Umbilical cord (tissue), 2 donors: ENCODE results near the gene ZBP1. TPM values are rescaled to one million over a fixed set of nuclear protein-coding genes. Genes with fewer than 3 reads are reported as not detected.

Experiments used
- DNase-seq: peaks from one replicate; pipeline ENCODE4 v3.0.0-alpha.2; 2015; ENCODE audit warnings: low spot score
- total RNA-seq: library from RNA; depleted of rRNA; stranded (reverse); fragments of >200 nt; gene quantifications from one replicate; pipeline ENCODE4 v1.2.3, GENCODE V29; 2014; ENCODE audit warnings: low replicate concordance; ENCODE audit not compliant: insufficient read depth

The ZBP1 gene
- total RNA-seq, 1 donor from 2014 or later, result 0.48 TPM

- DNase-seq, result no peak
Observed at GRCh38 chr20:57618091-57618763, 2.0 kb downstream of the ZBP1 start.

GRCh38 chr20:57617079-57617795 lies 3.0 kb downstream of the ZBP1 start:
- DNase-seq, result no peak

- no peak for DNase-seq
Observed at GRCh38 chr20:57616143-57616951, 3.9 kb downstream of the ZBP1 start.

GRCh38 chr20:57615445-57615811 lies 4.8 kb downstream of the ZBP1 start:
- no peak for DNase-seq

- no peak for DNase-seq
Observed at GRCh38 chr20:57614490-57615444, 5.5 kb downstream of the ZBP1 start.

GRCh38 chr20:57613481-57613921 lies 6.7 kb downstream of the ZBP1 start:
- no peak for DNase-seq

GRCh38 chr20:57612916-57613315 lies 7.3 kb downstream of the ZBP1 start:
- DNase-seq, result no peak

GRCh38 chr20:57612436-57612835 lies 7.8 kb downstream of the ZBP1 start:
- no peak for DNase-seq

GRCh38 chr20:57611586-57612311 lies 8.5 kb downstream of the ZBP1 start:
- no peak for DNase-seq

GRCh38 chr20:57610261-57610952 lies 9.8 kb downstream of the ZBP1 start:
- DNase-seq, result no peak

GRCh38 chr20:57609842-57610167 lies 10.4 kb downstream of the ZBP1 start:
- DNase-seq, result no peak

GRCh38 chr20:57609086-57609841 lies 11.0 kb downstream of the ZBP1 start:
- no peak for DNase-seq

- DNase-seq, result no peak
Observed at GRCh38 chr20:57608516-57608915, 11.7 kb downstream of the ZBP1 start.

- DNase-seq, result no peak
Observed at GRCh38 chr20:57605878-57606277, 14.3 kb downstream of the ZBP1 start.

GRCh38 chr20:57605045-57605444 lies 15.2 kb downstream of the ZBP1 start:
- no peak for DNase-seq

- no peak for DNase-seq
Observed at GRCh38 chr20:57603120-57603519, 17.1 kb downstream of the ZBP1 start.

- no peak for DNase-seq
Observed at GRCh38 chr20:57601737-57602136, 18.5 kb downstream of the ZBP1 start.

GRCh38 chr20:57601211-57601570 lies 19.0 kb downstream of the ZBP1 start:
- DNase-seq, result no peak
